ENCODE data around the gene PORCN. TPM values are rescaled to one million over a fixed set of nuclear protein-coding genes. Genes with fewer than 3 reads are reported as not detected.

The PORCN gene
- total RNA-seq, 2 donors from 2014 or later = 51.1 to 54.4 TPM

- Histone ChIP-seq H3K9ac (ENCODE audit: extremely low read depth, low read length, poor library complexity, severe bottlenecking) (no peak overlapping the region), H3K27me3 (ENCODE audit: control insufficient read depth, insufficient read depth, low read length, poor library complexity, severe bottlenecking) (no peaks in the 10 kb centered on the region), H3K9me3 (ENCODE audit: control insufficient read depth, low read length) (no peaks in the 10 kb centered on the region), H3K36me3 (ENCODE audit: control insufficient read depth, insufficient read depth, low read length) (peaks cover 18% of the 10 kb centered on the region), H3K4me1 (ENCODE audit: control insufficient read depth, insufficient read depth, low read length) (peaks cover 8% of the 10 kb centered on the region), H3K4me3 (ENCODE audit: low read length) (peak overlapping the region; percentile 92), H3K27ac (ENCODE audit: low read depth, low read length) (no peak overlapping the region)
- Mint-ChIP-seq H3K9me3 (peaks cover 77% of the 10 kb centered on the region), H3K4me3 (peak overlapping the region; percentile 69), H3K4me1 (peaks cover 16% of the 10 kb centered on the region), H3K27ac (no peak overlapping the region), H3K27me3 (ENCODE audit: insufficient read depth) (no peaks in the 10 kb centered on the region), H3K36me3 (ENCODE audit: low read depth) (peaks cover 34% of the 10 kb centered on the region)
- WGBS, 2 experiments (ENCODE audit: insufficient coverage in 1 of 2, insufficient read length in 1 of 2) = 93 to 96% methylated on average over 3 to 19 of the region's 19 CpGs
- no peak for DNase-seq
- no peak for TF ChIP-seq CTCF (conservative IDR thresholded peaks at IDR 0.05)
Observed at GRCh38 chrX:48477960-48478755, 30.6 kb upstream of the PORCN start.

GRCh38 chrX:48478806-48479205, 30.0 kb upstream of the PORCN start:
- Histone ChIP-seq H3K4me1 (ENCODE audit: control insufficient read depth, insufficient read depth, low read length) (peaks cover 2% of the 10 kb centered on the region), H3K27ac (ENCODE audit: low read depth, low read length) (no peak overlapping the region), H3K9ac (ENCODE audit: extremely low read depth, low read length, poor library complexity, severe bottlenecking) (no peak overlapping the region), H3K9me3 (ENCODE audit: control insufficient read depth, low read length) (no peaks in the 10 kb centered on the region), H3K36me3 (ENCODE audit: control insufficient read depth, insufficient read depth, low read length) (peaks cover 23% of the 10 kb centered on the region), H3K4me3 (ENCODE audit: low read length) (no peak overlapping the region), H3K27me3 (ENCODE audit: control insufficient read depth, insufficient read depth, low read length, poor library complexity, severe bottlenecking) (no peaks in the 10 kb centered on the region)
- peaks cover 12% of the 10 kb centered on the region for H3K4me1 Mint-ChIP-seq
- no peak for DNase-seq
- no peak overlapping the region for H3K4me3 Mint-ChIP-seq
- peaks cover 78% of the 10 kb centered on the region for H3K9me3 Mint-ChIP-seq
- WGBS, 2 experiments (ENCODE audit: insufficient coverage in 1 of 2, insufficient read length in 1 of 2) = 90% methylated on average over 5 of the region's 5 CpGs; no CpG with 5 or more reads in 1 of the 2 experiments
- no peak for TF ChIP-seq CTCF (conservative IDR thresholded peaks at IDR 0.05)
- no peak overlapping the region for H3K27ac Mint-ChIP-seq
- H3K27me3 Mint-ChIP-seq (ENCODE audit: insufficient read depth) = no peaks in the 10 kb centered on the region
- H3K36me3 Mint-ChIP-seq (ENCODE audit: low read depth) = peaks cover 39% of the 10 kb centered on the region

- peaks cover 29% of the 10 kb centered on the region for H3K36me3 ChIP-seq (ENCODE audit: control insufficient read depth, insufficient read depth, low read length)
- TF ChIP-seq CTCF (conservative IDR thresholded peaks at IDR 0.05) = no peak
- no peak overlapping the region for H3K4me3 Mint-ChIP-seq
- no peaks in the 10 kb centered on the region for H3K9me3 ChIP-seq (ENCODE audit: control insufficient read depth, low read length)
- peaks cover 39% of the 10 kb centered on the region for H3K36me3 Mint-ChIP-seq (ENCODE audit: low read depth)
- no peak overlapping the region for H3K27ac Mint-ChIP-seq
- peaks cover 66% of the 10 kb centered on the region for H3K9me3 Mint-ChIP-seq
- no peak for DNase-seq
- no peaks in the 10 kb centered on the region for H3K27me3 Mint-ChIP-seq (ENCODE audit: insufficient read depth)
- peaks cover 9% of the 10 kb centered on the region for H3K4me1 Mint-ChIP-seq
- WGBS, 2 experiments (ENCODE audit: insufficient coverage in 1 of 2, insufficient read length in 1 of 2) = 90 to 94% methylated on average over 2 to 3 of the region's 3 CpGs
- no peaks in the 10 kb centered on the region for H3K27me3 ChIP-seq (ENCODE audit: control insufficient read depth, insufficient read depth, low read length, poor library complexity, severe bottlenecking)
- no peak overlapping the region for H3K4me3 ChIP-seq (ENCODE audit: low read length)
- no peak overlapping the region for H3K27ac ChIP-seq (ENCODE audit: low read depth, low read length)
- no peaks in the 10 kb centered on the region for H3K4me1 ChIP-seq (ENCODE audit: control insufficient read depth, insufficient read depth, low read length)
- no peak overlapping the region for H3K9ac ChIP-seq (ENCODE audit: extremely low read depth, low read length, poor library complexity, severe bottlenecking)
Observed at GRCh38 chrX:48480142-48480541, 28.6 kb upstream of the PORCN start.

Measured in endodermal cell (in vitro differentiated cells).